ENCODE measurements around the gene PUSL1.

PUSL1 gene

GRCh38 chr1:1260843-1261560 is 47.4 kb upstream of the PUSL1 start:
- H3K4me2 ChIP-seq (ENCODE audit: low read length): no peak overlapping the region
- no peak overlapping the region for H4K8ac ChIP-seq (ENCODE audit: low read depth, low read length)
- H3K23ac ChIP-seq (ENCODE audit: low read length): no peak overlapping the region
- H4K91ac ChIP-seq (ENCODE audit: low read depth, low read length): no peak overlapping the region
- H3K27ac ChIP-seq (ENCODE audit: low read depth, low read length): no peak overlapping the region
- H3K79me2 ChIP-seq (ENCODE audit: control insufficient read depth, insufficient read depth, low read length, poor library complexity): no peaks in the 10 kb centered on the region
- no peak overlapping the region for H3K18ac ChIP-seq (ENCODE audit: low read length)
- no peak overlapping the region for H2BK5ac ChIP-seq (ENCODE audit: low read depth, low read length, poor library complexity)
- no peak overlapping the region for H2AK5ac ChIP-seq (ENCODE audit: low read length)
- H3K4ac ChIP-seq (ENCODE audit: low read depth, low read length): no peak overlapping the region
- no peak overlapping the region for H2BK120ac ChIP-seq (ENCODE audit: insufficient read depth, low read length, poor library complexity)
- H3K9me3 ChIP-seq (ENCODE audit: insufficient read depth, low read depth, low read length): peaks cover 5% of the 10 kb centered on the region
- H4K12ac ChIP-seq (ENCODE audit: low read depth, low read length): no peak overlapping the region
- no peaks in the 10 kb centered on the region for H3K79me1 ChIP-seq (ENCODE audit: low read length)
- H3K27me3 ChIP-seq (ENCODE audit: insufficient read depth, low read length): no peaks in the 10 kb centered on the region
- no peak for DNase-seq
- no peak overlapping the region for H3K4me3 ChIP-seq (ENCODE audit: low read depth, low read length)
- peaks cover 0 to 4% of the 10 kb centered on the region in 2 experiments for H3K4me1 ChIP-seq (ENCODE audit: control insufficient read depth in 1 of 2, insufficient read depth in 2 of 2, low read length in 2 of 2)
- H3K14ac ChIP-seq (ENCODE audit: low read length): no peak overlapping the region
- no peak overlapping the region for H3K9ac ChIP-seq (ENCODE audit: low read length)
- no CpG with 5 or more reads among the region's 16 CpGs for WGBS (ENCODE audit: extremely low coverage, insufficient coverage, insufficient read length)
- no peak overlapping the region for H2AFZ ChIP-seq (ENCODE audit: insufficient read depth, low read length, poor library complexity)
- peaks cover 74 to 75% of the 10 kb centered on the region in 2 experiments for H3K36me3 ChIP-seq (ENCODE audit: control insufficient read depth in 1 of 2, insufficient read depth in 2 of 2, low read length in 2 of 2)
- H2BK12ac ChIP-seq (ENCODE audit: low read length): no peak overlapping the region

GRCh38 chr1:1262071-1262470 is 46.3 kb upstream of the PUSL1 start:
- H3K79me1 ChIP-seq (ENCODE audit: low read length): no peaks in the 10 kb centered on the region
- H3K27me3 ChIP-seq (ENCODE audit: insufficient read depth, low read length): no peaks in the 10 kb centered on the region
- peaks cover 5% of the 10 kb centered on the region for H3K9me3 ChIP-seq (ENCODE audit: insufficient read depth, low read depth, low read length)

GRCh38 chr1:1262758-1263157 is 45.6 kb upstream of the PUSL1 start:
- Histone ChIP-seq H3K27ac (ENCODE audit: low read depth, low read length) (no peak overlapping the region), H3K4me3 (ENCODE audit: low read depth, low read length) (no peak overlapping the region), H3K23ac (ENCODE audit: low read length) (no peak overlapping the region), H2AFZ (ENCODE audit: insufficient read depth, low read length, poor library complexity) (no peak overlapping the region), H4K12ac (ENCODE audit: low read depth, low read length) (no peak overlapping the region), H3K14ac (ENCODE audit: low read length) (no peak overlapping the region), H3K9me3 (ENCODE audit: insufficient read depth, low read depth, low read length) (peaks cover 5% of the 10 kb centered on the region), H2BK5ac (ENCODE audit: low read depth, low read length, poor library complexity) (no peak overlapping the region), H3K4me1 (ENCODE audit: control insufficient read depth in 1 of 2, insufficient read depth in 2 of 2, low read length in 2 of 2) (peaks cover 0 to 4% of the 10 kb centered on the region in 2 experiments), H3K9ac (ENCODE audit: low read length) (no peak overlapping the region), H4K91ac (ENCODE audit: low read depth, low read length) (no peak overlapping the region), H3K4ac (ENCODE audit: low read depth, low read length) (no peak overlapping the region), H3K36me3 (ENCODE audit: control insufficient read depth in 1 of 2, insufficient read depth in 2 of 2, low read length in 2 of 2) (peaks cover 71 to 74% of the 10 kb centered on the region in 2 experiments), H3K27me3 (ENCODE audit: insufficient read depth, low read length) (no peaks in the 10 kb centered on the region), H3K18ac (ENCODE audit: low read length) (no peak overlapping the region), H3K79me2 (ENCODE audit: control insufficient read depth, insufficient read depth, low read length, poor library complexity) (no peaks in the 10 kb centered on the region), H3K79me1 (ENCODE audit: low read length) (no peaks in the 10 kb centered on the region), H3K4me2 (ENCODE audit: low read length) (no peak overlapping the region), H2BK120ac (ENCODE audit: insufficient read depth, low read length, poor library complexity) (no peak overlapping the region), H4K8ac (ENCODE audit: low read depth, low read length) (no peak overlapping the region), H2AK5ac (ENCODE audit: low read length) (no peak overlapping the region), H2BK12ac (ENCODE audit: low read length) (no peak overlapping the region)
- no CpG with 5 or more reads among the region's 8 CpGs for WGBS (ENCODE audit: extremely low coverage, insufficient coverage, insufficient read length)
- no peak for DNase-seq

More at GRCh38 chr1:1262071-1262470, 46.3 kb upstream of the PUSL1 start:
- Histone ChIP-seq H3K27ac (ENCODE audit: low read depth, low read length) (no peak overlapping the region), H3K9ac (ENCODE audit: low read length) (no peak overlapping the region), H3K79me2 (ENCODE audit: control insufficient read depth, insufficient read depth, low read length, poor library complexity) (no peaks in the 10 kb centered on the region), H3K23ac (ENCODE audit: low read length) (no peak overlapping the region), H2AFZ (ENCODE audit: insufficient read depth, low read length, poor library complexity) (no peak overlapping the region), H3K4me2 (ENCODE audit: low read length) (no peak overlapping the region), H2BK12ac (ENCODE audit: low read length) (no peak overlapping the region), H4K8ac (ENCODE audit: low read depth, low read length) (no peak overlapping the region), H3K18ac (ENCODE audit: low read length) (no peak overlapping the region), H2AK5ac (ENCODE audit: low read length) (no peak overlapping the region), H2BK120ac (ENCODE audit: insufficient read depth, low read length, poor library complexity) (no peak overlapping the region), H3K14ac (ENCODE audit: low read length) (no peak overlapping the region), H2BK5ac (ENCODE audit: low read depth, low read length, poor library complexity) (no peak overlapping the region), H4K12ac (ENCODE audit: low read depth, low read length) (no peak overlapping the region), H3K4ac (ENCODE audit: low read depth, low read length) (no peak overlapping the region), H4K91ac (ENCODE audit: low read depth, low read length) (no peak overlapping the region), H3K4me3 (ENCODE audit: low read depth, low read length) (no peak overlapping the region), H3K36me3 (ENCODE audit: control insufficient read depth in 1 of 2, insufficient read depth in 2 of 2, low read length in 2 of 2) (peaks cover 69 to 72% of the 10 kb centered on the region in 2 experiments), H3K4me1 (ENCODE audit: control insufficient read depth in 1 of 2, insufficient read depth in 2 of 2, low read length in 2 of 2) (peaks cover 0 to 4% of the 10 kb centered on the region in 2 experiments)
- WGBS (ENCODE audit: extremely low coverage, insufficient coverage, insufficient read length): no CpG with 5 or more reads among the region's 17 CpGs
- DNase-seq: no peak

- H3K23ac ChIP-seq (ENCODE audit: low read length): no peak overlapping the region
- H3K14ac ChIP-seq (ENCODE audit: low read length): no peak overlapping the region
- no peak overlapping the region for H3K27ac ChIP-seq (ENCODE audit: low read depth, low read length)
- no peaks in the 10 kb centered on the region for H3K79me1 ChIP-seq (ENCODE audit: low read length)
- H3K9me3 ChIP-seq (ENCODE audit: insufficient read depth, low read depth, low read length): peaks cover 2% of the 10 kb centered on the region
- DNase-seq: no peak
- peaks cover 72 to 77% of the 10 kb centered on the region in 2 experiments for H3K36me3 ChIP-seq (ENCODE audit: control insufficient read depth in 1 of 2, insufficient read depth in 2 of 2, low read length in 2 of 2)
- no peak overlapping the region for H2BK5ac ChIP-seq (ENCODE audit: low read depth, low read length, poor library complexity)
- no peak overlapping the region for H4K91ac ChIP-seq (ENCODE audit: low read depth, low read length)
- no peak overlapping the region for H2BK12ac ChIP-seq (ENCODE audit: low read length)
- peaks cover 0 to 4% of the 10 kb centered on the region in 2 experiments for H3K4me1 ChIP-seq (ENCODE audit: control insufficient read depth in 1 of 2, insufficient read depth in 2 of 2, low read length in 2 of 2)
- H4K12ac ChIP-seq (ENCODE audit: low read depth, low read length): no peak overlapping the region
- no peak overlapping the region for H3K9ac ChIP-seq (ENCODE audit: low read length)
- H4K8ac ChIP-seq (ENCODE audit: low read depth, low read length): no peak overlapping the region
- H2AK5ac ChIP-seq (ENCODE audit: low read length): no peak overlapping the region
- H3K4ac ChIP-seq (ENCODE audit: low read depth, low read length): no peak overlapping the region
- no peak overlapping the region for H3K4me2 ChIP-seq (ENCODE audit: low read length)
- WGBS (ENCODE audit: extremely low coverage, insufficient coverage, insufficient read length): no CpG with 5 or more reads among the region's 9 CpGs
- H3K79me2 ChIP-seq (ENCODE audit: control insufficient read depth, insufficient read depth, low read length, poor library complexity): no peaks in the 10 kb centered on the region
- H3K18ac ChIP-seq (ENCODE audit: low read length): no peak overlapping the region
- H2BK120ac ChIP-seq (ENCODE audit: insufficient read depth, low read length, poor library complexity): no peak overlapping the region
- no peak overlapping the region for H2AFZ ChIP-seq (ENCODE audit: insufficient read depth, low read length, poor library complexity)
- no peaks in the 10 kb centered on the region for H3K27me3 ChIP-seq (ENCODE audit: insufficient read depth, low read length)
- no peak overlapping the region for H3K4me3 ChIP-seq (ENCODE audit: low read depth, low read length)
Observed at GRCh38 chr1:1264026-1264425, 44.4 kb upstream of the PUSL1 start.

Measured in trophoblast cell (in vitro differentiated cells and primary cell).